HepG2 (cell line): ENCODE results near the gene POU4F3. TPM values are rescaled to one million over a fixed set of nuclear protein-coding genes. Genes with fewer than 3 reads are reported as not detected.

Source experiments
- ATAC-seq: fragments of 200-7000 bp; cut with Tn5 transposase; 3 replicates; pipeline ENCODE4 v1.9.1; 2020; ENCODE audit warnings: mild to moderate bottlenecking, moderate library complexity
- BruUV-seq: library from RNA; stranded (reverse); fragments of 400-500 nt; replicated peaks from 2 replicates; lab custom pipeline; 2021; lab: Mats Ljungman, UMichigan
- CTCF ChIA-PET: fragments of 300-600 bp; formaldehyde crosslinking; extraction: SDS; loops from one replicate; lab custom pipeline; 2021; ENCODE audit warnings: low total read pairs, inconsistent platforms, low intra/inter-chr PET ratio; lab: Yijun Ruan, JAX
- POLR2A ChIA-PET: fragments of 350-600 bp; sonication (Branson Sonifier 250); formaldehyde crosslinking; loops from one replicate; lab custom pipeline; 2020; ENCODE audit warnings: antibody characterized with exemption, inconsistent platforms; lab: Yijun Ruan, JAX
- DNase-seq: peaks from one replicate; pipeline ENCODE4 v3.0.0-alpha.2; 2015; ENCODE audit warnings: low spot score
- FAIRE-seq: peaks from 3 replicates; lab custom pipeline; 2011; peaks lifted over from hg19 to GRCh38; lab: Jason Lieb, UNC
- H2AFZ ChIP-seq: one replicate; pipeline ENCODE4 v1.6.1; 2011; ENCODE audit warnings: low read length, inconsistent platforms
- H3K27ac ChIP-seq: fragments of 300-600 bp; 3 replicates; pipeline ENCODE4 v1.8.0; 2011; ENCODE audit warnings: mixed run types, mild to moderate bottlenecking, mixed read lengths, low read length, inconsistent platforms; ENCODE audit not compliant: insufficient read depth; ENCODE audit errors: extremely low read length
- H3K27me3 ChIP-seq, 2 experiments: fragments of 200-600 bp in 1 of 2; 2 replicates in 1 of 2; 3 replicates in 1 of 2; pipeline versions ENCODE4 v1.6.0 to v1.8.0; 2011; ENCODE audit warnings: low read length in 2 of 2, mild to moderate bottlenecking in 2 of 2, moderate library complexity in 2 of 2, inconsistent platforms in 1 of 2; ENCODE audit not compliant: insufficient read depth in 2 of 2, control insufficient read depth in 1 of 2
- H3K36me3 ChIP-seq, 2 experiments: fragments of 200-600 bp in 1 of 2; replicated peaks in 1 of 2; 2 replicates in 1 of 2; 3 replicates in 1 of 2; pipeline versions ENCODE4 v1.5.1 to v1.8.0; 2011; ENCODE audit warnings: low read length in 2 of 2, inconsistent platforms in 1 of 2; ENCODE audit not compliant: insufficient read depth in 2 of 2, control insufficient read depth in 1 of 2
- H3K4me1 ChIP-seq: 2 replicates; pipeline ENCODE4 v1.5.1; 2012; ENCODE audit warnings: low read length, inconsistent platforms; ENCODE audit not compliant: insufficient read depth
- H3K4me2 ChIP-seq: 2 replicates; pipeline ENCODE4 v1.6.0; 2011; ENCODE audit warnings: low read depth, low read length, inconsistent platforms
- H3K4me3 ChIP-seq, 3 experiments: fragments of 200-600 bp in 1 of 3; sonication (generic), shearing (Covaris generic) in 1 of 3; replicated peaks in 1 of 3; 2 replicates each; pipeline ENCODE4 v1.5.1; 2011 to 2016; ENCODE audit warnings: low read length in 3 of 3, inconsistent platforms in 2 of 3, low read depth in 2 of 3, mild to moderate bottlenecking in 2 of 3, control low read depth in 1 of 3, mixed read lengths in 1 of 3; ENCODE audit not compliant: insufficient read depth in 1 of 3
- H3K79me2 ChIP-seq: one replicate; pipeline ENCODE4 v1.6.1; 2011; ENCODE audit warnings: low read length, inconsistent platforms; ENCODE audit not compliant: insufficient read depth
- H3K9ac ChIP-seq: 2 replicates; pipeline ENCODE4 v1.6.0; 2011; ENCODE audit warnings: mild to moderate bottlenecking, low read depth, low read length, inconsistent platforms; ENCODE audit not compliant: insufficient read depth
- H3K9me3 ChIP-seq: 2 replicates; pipeline ENCODE4 v1.5.1; 2012; ENCODE audit warnings: mild to moderate bottlenecking, low read length
- H4K20me1 ChIP-seq: 2 replicates; pipeline ENCODE4 v1.6.0; 2011; ENCODE audit warnings: inconsistent platforms, mild to moderate bottlenecking, low read length, moderate library complexity; ENCODE audit not compliant: insufficient read depth
- BRD4 ChIP-seq: sonication (generic); formaldehyde crosslinking; IDR thresholded peaks from 2 replicates; pipeline ENCODE4 v1.4.0; 2020; ENCODE audit warnings: missing genetic modification reagents
- MBD4 ChIP-seq: IDR thresholded peaks from 2 replicates; pipeline ENCODE4 v1.6.1; 2012; ENCODE audit warnings: low read length, inconsistent platforms, borderline replicate concordance
- MYNN ChIP-seq: sonication (generic); formaldehyde crosslinking; IDR thresholded peaks from 2 replicates; pipeline ENCODE4 v1.4.0; 2020; ENCODE audit warnings: mild to moderate bottlenecking, low read depth, missing genetic modification reagents
- MZF1 ChIP-seq: sonication (generic); formaldehyde crosslinking; IDR thresholded peaks from 2 replicates; pipeline ENCODE4 v1.8.1; 2023; ENCODE audit warnings: mild to moderate bottlenecking, missing genetic modification reagents, borderline replicate concordance
- NR2F1 ChIP-seq, 2 experiments: fragments of 450-650 bp in 1 of 2; formaldehyde crosslinking in 1 of 2; IDR thresholded peaks; 2 replicates each; pipeline versions ENCODE4 v1.5.0 to v1.6.1; 2016 to 2020; ENCODE audit warnings: mild to moderate bottlenecking in 1 of 2, missing compliant biosample characterization in 1 of 2, missing genetic modification reagents in 1 of 2, moderate library complexity in 1 of 2
- PAX8 ChIP-seq: sonication (generic); formaldehyde crosslinking; IDR thresholded peaks from 2 replicates; pipeline ENCODE4 v1.8.0; 2022; ENCODE audit warnings: mild to moderate bottlenecking, missing genetic modification reagents, borderline replicate concordance
- REXO4 ChIP-seq: sonication (generic); formaldehyde crosslinking; IDR thresholded peaks from 2 replicates; pipeline ENCODE4 v1.8.0; 2022; ENCODE audit warnings: missing genetic modification reagents, mild to moderate bottlenecking, borderline replicate concordance
- ZNF543 ChIP-seq: sonication (generic); formaldehyde crosslinking; IDR thresholded peaks from 2 replicates; pipeline ENCODE4 v1.4.0; 2020; ENCODE audit warnings: mild to moderate bottlenecking, missing genetic modification reagents
- in situ Hi-C: cut with HindIII; loops from 2 replicates; pipeline ENCODE4 v1.10.0; 2017; ENCODE audit warnings: low pct_unique_long_range_greater_than_20kb; ENCODE audit not compliant: extremely low pct_ligation_motif_present
- intact Hi-C: fragments of 100-400 bp; cut with micrococcal nuclease; formaldehyde crosslinking; loops from one replicate; pipeline ENCODE4 v1.10.0; 2022; ENCODE audit not compliant: unreplicated experiment
- polyA plus RNA-seq, 8 experiments: library from polyadenylated mRNA; depleted of rRNA in 3 of 8; stranded (reverse) in 7 of 8; unstranded in 1 of 8; fragments of >200 nt; fragmentation: Illumina TruSeq in 4 of 8; extraction: Trizol in 4 of 8; gene quantifications; 2 replicates each; pipeline versions ENCODE4 v1.2.1 to v1.2.3, GENCODE V29; 2011 to 2016; ENCODE audit warnings: low read depth in 4 of 8, missing spikeins in 1 of 8, mixed read lengths in 1 of 8; ENCODE audit not compliant: insufficient read depth in 1 of 8
- total RNA-seq, 5 experiments: library from RNA; depleted of rRNA; stranded (reverse); fragments of >200 nt; fragmentation: Illumina TruSeq; extraction: Trizol; gene quantifications; 2 replicates each; pipeline ENCODE4 v1.2.3, GENCODE V29; 2016; ENCODE audit warnings: low read depth in 1 of 5
- TF ChIP-seq, protein P1 (sequence below): sonication (generic); formaldehyde crosslinking; IDR thresholded peaks from 2 replicates; pipeline ENCODE4 v1.5.0; 2020; ENCODE audit warnings: missing genetic modification reagents
- TF ChIP-seq, protein P2 (sequence below): sonication (generic); formaldehyde crosslinking; conservative IDR thresholded peaks from 2 replicates; pipeline ENCODE4 v1.4.0; 2020; ENCODE audit warnings: missing genetic modification reagents
- TF ChIP-seq, protein P3 (sequence below): IDR thresholded peaks from 2 replicates; pipeline ENCODE4 v1.6.1; 2012; ENCODE audit warnings: inconsistent platforms
- TF ChIP-seq, protein P4 (sequence below): sonication (generic); formaldehyde crosslinking; IDR thresholded peaks from one replicate; pipeline ENCODE4 v1.5.1; 2020; ENCODE audit warnings: mild to moderate bottlenecking, missing genetic modification reagents; ENCODE audit errors: not compliant biosample characterization

Gene POU4F3
- total and polyA plus RNA-seq, 2 of the 13 experiments (the other 11 are each of a cell fraction or from before 2014, with no cell fraction given): not detected

DNA sequence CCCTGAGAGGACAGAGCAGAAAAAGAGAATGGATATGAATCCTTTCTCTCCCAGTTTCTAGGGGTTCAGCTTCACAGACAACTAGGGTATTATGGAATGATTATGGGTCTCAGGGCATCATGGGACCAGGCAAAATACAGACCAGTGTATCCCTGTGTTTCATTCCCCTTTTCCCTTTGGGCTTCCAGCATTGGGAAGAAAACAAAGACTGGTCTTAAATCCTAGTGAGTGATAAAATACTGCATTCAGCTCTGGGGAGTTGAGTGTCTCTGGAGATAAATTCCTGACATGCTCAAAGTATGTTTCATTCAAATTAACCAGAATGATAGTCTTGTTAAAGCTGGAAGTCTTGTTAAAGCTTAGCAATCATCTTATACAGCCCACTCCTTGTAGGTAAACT, 2.4 kb upstream of the POU4F3 start:
- Histone ChIP-seq H3K9me3 (no peaks in the 10 kb centered on the region), H3K4me1 (no peaks in the 10 kb centered on the region), H3K9ac (no peak overlapping the region), H3K27ac (no peak overlapping the region), H4K20me1 (no peaks in the 10 kb centered on the region; the same call in none of the 2 replicates), H2AFZ (no peak overlapping the region), H3K36me3 (no peaks in the 10 kb centered on the region), H3K4me3 (no peak overlapping the region), H3K27me3 (peaks cover 2 to 45% of the 10 kb centered on the region in 2 experiments; a peak in 4 of 5 replicates), H3K4me2 (no peak overlapping the region), H3K79me2 (no peaks in the 10 kb centered on the region)
- FAIRE-seq (no peak), DNase-seq (no peak), ATAC-seq (no peak)
- in situ Hi-C loops: no loop called here
- BruUV-seq: no TSS peak
- ChIA-PET CTCF (no interaction called here), POLR2A (no interaction called here)
- intact Hi-C loops: no loop called here
- TF ChIP-seq, protein P1, sequence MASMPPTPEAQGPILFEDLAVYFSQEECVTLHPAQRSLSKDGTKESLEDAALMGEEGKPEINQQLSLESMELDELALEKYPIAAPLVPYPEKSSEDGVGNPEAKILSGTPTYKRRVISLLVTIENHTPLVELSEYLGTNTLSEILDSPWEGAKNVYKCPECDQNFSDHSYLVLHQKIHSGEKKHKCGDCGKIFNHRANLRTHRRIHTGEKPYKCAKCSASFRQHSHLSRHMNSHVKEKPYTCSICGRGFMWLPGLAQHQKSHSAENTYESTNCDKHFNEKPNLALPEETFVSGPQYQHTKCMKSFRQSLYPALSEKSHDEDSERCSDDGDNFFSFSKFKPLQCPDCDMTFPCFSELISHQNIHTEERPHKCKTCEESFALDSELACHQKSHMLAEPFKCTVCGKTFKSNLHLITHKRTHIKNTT: no peak
- TF ChIP-seq BRD4 (CRISPR knock-in tag) (no peak), NR2F1 (CRISPR knock-in tag; IDR thresholded peaks at IDR 0.05) (no peak), MYNN (no peak), PAX8 (CRISPR knock-in tag) (no peak), ZNF543 (CRISPR knock-in tag) (no peak), MZF1 (CRISPR knock-in tag) (no peak), MBD4 (no peak), REXO4 (CRISPR knock-in tag) (no peak)
- TF ChIP-seq, protein P2, sequence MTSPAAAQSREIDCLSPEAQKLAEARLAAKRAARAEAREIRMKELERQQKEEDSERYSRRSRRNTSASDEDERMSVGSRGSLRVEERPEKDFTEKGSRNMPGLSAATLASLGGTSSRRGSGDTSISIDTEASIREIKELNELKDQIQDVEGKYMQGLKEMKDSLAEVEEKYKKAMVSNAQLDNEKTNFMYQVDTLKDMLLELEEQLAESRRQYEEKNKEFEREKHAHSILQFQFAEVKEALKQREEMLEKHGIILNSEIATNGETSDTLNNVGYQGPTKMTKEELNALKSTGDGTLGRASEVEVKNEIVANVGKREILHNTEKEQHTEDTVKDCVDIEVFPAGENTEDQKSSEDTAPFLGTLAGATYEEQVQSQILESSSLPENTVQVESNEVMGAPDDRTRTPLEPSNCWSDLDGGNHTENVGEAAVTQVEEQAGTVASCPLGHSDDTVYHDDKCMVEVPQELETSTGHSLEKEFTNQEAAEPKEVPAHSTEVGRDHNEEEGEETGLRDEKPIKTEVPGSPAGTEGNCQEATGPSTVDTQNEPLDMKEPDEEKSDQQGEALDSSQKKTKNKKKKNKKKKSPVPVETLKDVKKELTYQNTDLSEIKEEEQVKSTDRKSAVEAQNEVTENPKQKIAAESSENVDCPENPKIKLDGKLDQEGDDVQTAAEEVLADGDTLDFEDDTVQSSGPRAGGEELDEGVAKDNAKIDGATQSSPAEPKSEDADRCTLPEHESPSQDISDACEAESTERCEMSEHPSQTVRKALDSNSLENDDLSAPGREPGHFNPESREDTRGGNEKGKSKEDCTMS: no peak
- TF ChIP-seq, protein P3, sequence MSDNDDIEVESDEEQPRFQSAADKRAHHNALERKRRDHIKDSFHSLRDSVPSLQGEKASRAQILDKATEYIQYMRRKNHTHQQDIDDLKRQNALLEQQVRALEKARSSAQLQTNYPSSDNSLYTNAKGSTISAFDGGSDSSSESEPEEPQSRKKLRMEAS: no peak
- TF ChIP-seq, protein P4, sequence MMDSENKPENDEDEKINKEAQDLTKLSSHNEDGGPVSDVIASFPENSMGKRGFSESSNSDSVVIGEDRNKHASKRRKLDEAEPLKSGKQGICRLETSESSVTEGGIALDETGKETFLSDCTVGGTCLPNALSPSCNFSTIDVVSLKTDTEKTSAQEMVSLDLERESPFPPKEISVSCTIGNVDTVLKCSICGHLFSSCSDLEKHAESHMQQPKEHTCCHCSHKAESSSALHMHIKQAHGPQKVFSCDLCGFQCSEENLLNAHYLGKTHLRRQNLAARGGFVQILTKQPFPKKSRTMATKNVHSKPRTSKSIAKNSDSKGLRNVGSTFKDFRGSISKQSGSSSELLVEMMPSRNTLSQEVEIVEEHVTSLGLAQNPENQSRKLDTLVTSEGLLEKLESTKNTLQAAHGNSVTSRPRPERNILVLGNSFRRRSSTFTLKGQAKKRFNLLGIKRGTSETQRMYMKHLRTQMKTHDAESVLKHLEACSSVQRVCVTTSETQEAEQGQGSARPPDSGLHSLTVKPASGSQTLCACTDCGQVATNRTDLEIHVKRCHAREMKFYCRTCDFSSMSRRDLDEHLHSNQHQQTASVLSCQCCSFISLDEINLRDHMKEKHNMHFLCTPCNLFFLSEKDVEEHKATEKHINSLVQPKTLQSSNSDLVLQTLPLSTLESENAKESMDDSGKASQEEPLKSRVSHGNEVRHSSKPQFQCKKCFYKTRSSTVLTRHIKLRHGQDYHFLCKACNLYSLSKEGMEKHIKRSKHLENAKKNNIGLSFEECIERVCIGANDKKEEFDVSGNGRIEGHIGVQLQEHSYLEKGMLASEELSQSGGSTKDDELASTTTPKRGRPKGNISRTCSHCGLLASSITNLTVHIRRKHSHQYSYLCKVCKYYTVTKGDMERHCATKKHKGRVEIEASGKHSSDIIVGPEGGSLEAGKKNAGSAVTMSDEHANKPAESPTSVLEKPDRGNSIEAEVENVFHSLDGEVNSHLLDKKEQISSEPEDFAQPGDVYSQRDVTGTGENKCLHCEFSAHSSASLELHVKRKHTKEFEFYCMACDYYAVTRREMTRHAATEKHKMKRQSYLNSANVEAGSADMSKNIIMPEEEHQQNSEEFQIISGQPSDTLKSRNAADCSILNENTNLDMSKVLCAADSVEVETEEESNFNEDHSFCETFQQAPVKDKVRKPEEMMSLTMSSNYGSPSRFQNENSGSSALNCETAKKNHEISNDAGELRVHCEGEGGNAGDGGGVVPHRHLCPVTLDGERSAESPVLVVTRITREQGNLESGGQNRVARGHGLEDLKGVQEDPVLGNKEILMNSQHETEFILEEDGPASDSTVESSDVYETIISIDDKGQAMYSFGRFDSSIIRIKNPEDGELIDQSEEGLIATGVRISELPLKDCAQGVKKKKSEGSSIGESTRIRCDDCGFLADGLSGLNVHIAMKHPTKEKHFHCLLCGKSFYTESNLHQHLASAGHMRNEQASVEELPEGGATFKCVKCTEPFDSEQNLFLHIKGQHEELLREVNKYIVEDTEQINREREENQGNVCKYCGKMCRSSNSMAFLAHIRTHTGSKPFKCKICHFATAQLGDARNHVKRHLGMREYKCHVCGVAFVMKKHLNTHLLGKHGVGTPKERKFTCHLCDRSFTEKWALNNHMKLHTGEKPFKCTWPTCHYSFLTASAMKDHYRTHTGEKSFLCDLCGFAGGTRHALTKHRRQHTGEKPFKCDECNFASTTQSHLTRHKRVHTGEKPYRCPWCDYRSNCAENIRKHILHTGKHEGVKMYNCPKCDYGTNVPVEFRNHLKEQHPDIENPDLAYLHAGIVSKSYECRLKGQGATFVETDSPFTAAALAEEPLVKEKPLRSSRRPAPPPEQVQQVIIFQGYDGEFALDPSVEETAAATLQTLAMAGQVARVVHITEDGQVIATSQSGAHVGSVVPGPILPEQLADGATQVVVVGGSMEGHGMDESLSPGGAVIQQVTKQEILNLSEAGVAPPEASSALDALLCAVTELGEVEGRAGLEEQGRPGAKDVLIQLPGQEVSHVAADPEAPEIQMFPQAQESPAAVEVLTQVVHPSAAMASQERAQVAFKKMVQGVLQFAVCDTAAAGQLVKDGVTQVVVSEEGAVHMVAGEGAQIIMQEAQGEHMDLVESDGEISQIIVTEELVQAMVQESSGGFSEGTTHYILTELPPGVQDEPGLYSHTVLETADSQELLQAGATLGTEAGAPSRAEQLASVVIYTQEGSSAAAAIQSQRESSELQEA: no peak
